Lower leg skin (tissue), 3 donors: Measurements from ENCODE around the gene ITPRIPL1.

Experiments used
- POLR2A ChIP-seq, 2 donors: fragments of 450-650 bp; IDR thresholded peaks; one replicate each; pipeline ENCODE4 v1.6.1; 2016 to 2017; ENCODE audit warnings: antibody characterized with exemption in 2 of 2, mild to moderate bottlenecking in 1 of 2, moderate library complexity in 1 of 2
- TF ChIP-seq, protein P1 (sequence below), 3 donors: fragments of 450-650 bp; IDR thresholded peaks; one replicate each; pipeline ENCODE4 v1.5.1; 2016; ENCODE audit warnings: antibody characterized with exemption in 3 of 3, mild to moderate bottlenecking in 3 of 3, moderate library complexity in 2 of 3

DNA sequence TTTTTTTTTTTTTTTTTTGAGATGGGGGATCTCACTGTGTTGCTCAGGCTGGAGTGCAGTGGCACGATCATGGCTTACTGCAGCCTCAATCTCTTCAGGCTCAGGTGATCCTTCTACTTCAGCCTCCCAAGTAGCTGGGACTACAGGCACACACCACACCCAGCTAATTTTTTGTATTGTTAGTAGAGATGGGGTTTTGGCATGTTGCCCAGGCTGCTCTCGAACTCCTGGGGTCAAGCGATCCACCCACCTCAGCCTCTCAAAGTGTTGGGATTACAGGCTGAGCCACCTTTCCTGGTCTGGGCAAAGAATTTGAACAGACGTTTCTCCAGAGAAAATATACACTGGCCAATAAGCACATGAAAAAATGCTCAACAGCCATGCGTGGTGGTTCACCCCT, 16.9 kb upstream of the ITPRIPL1 start:
- TF ChIP-seq, protein P1, sequence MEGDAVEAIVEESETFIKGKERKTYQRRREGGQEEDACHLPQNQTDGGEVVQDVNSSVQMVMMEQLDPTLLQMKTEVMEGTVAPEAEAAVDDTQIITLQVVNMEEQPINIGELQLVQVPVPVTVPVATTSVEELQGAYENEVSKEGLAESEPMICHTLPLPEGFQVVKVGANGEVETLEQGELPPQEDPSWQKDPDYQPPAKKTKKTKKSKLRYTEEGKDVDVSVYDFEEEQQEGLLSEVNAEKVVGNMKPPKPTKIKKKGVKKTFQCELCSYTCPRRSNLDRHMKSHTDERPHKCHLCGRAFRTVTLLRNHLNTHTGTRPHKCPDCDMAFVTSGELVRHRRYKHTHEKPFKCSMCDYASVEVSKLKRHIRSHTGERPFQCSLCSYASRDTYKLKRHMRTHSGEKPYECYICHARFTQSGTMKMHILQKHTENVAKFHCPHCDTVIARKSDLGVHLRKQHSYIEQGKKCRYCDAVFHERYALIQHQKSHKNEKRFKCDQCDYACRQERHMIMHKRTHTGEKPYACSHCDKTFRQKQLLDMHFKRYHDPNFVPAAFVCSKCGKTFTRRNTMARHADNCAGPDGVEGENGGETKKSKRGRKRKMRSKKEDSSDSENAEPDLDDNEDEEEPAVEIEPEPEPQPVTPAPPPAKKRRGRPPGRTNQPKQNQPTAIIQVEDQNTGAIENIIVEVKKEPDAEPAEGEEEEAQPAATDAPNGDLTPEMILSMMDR (IDR thresholded peaks at IDR 0.05), result no peak
- TF ChIP-seq POLR2A (IDR thresholded peaks at IDR 0.05), result no peak
